Measurements from ENCODE around the gene FBXL7. TPM values are rescaled to one million over a fixed set of nuclear protein-coding genes. Genes with fewer than 3 reads are reported as not detected.

Gene FBXL7
- total and polyA plus RNA-seq, 2 of the 8 experiments (the other 6 are each of a cell fraction or from before 2014, with no cell fraction given): 17.7 to 17.8 TPM

- Histone ChIP-seq H4K8ac (ENCODE audit: extremely low read depth, insufficient read depth, low read length) (no peak overlapping the region), H3K4ac (replicated peaks; ENCODE audit: insufficient read length, low read depth, low read length) (no peak overlapping the region), H2BK5ac (ENCODE audit: low read depth, low read length) (no peak overlapping the region), H3K79me1 (ENCODE audit: low read depth, low read length) (peaks cover 4% of the 10 kb centered on the region; the same call in 1 of the 2 replicates), H2BK120ac (replicated peaks; ENCODE audit: low read depth, low read length) (no peak overlapping the region), H3K27me3 (replicated peaks in 1 of 4; ENCODE audit: control insufficient read depth in 3 of 4, extremely low read depth in 1 of 4, insufficient read depth in 3 of 4, low read length in 3 of 4) (no peaks in the 10 kb centered on the region), H3K56ac (replicated peaks; ENCODE audit: insufficient read length, low read depth, low read length) (no peak overlapping the region), H3K9ac (replicated peaks in 1 of 4; ENCODE audit: extremely low read depth in 1 of 4, low read depth in 3 of 4, low read length in 3 of 4) (no peak overlapping the region), H3K9me3 (ENCODE audit: insufficient read depth in 2 of 2, low read depth in 1 of 2, low read length in 1 of 2) (no peaks in the 10 kb centered on the region), H3K4me1 (replicated peaks in 1 of 4; ENCODE audit: control insufficient read depth in 3 of 4, insufficient read depth in 4 of 4, low read length in 3 of 4) (peaks cover 1 to 13% (median 10%) of the 10 kb centered on the region in 4 experiments; a peak in 4 of 7 replicates), H4K91ac (replicated peaks; ENCODE audit: insufficient read length, low read length) (no peak overlapping the region), H2AFZ (ENCODE audit: low read length) (no peak overlapping the region), H3K14ac (ENCODE audit: insufficient read length) (no peak overlapping the region), H3K36me3 (ENCODE audit: control insufficient read depth in 2 of 4, insufficient read depth in 4 of 4, low read length in 3 of 4) (no peaks in the 10 kb centered on the region), H3K4me3 (ENCODE audit: extremely low read depth in 1 of 4, insufficient read depth in 2 of 4, low read depth in 3 of 4, low read length in 4 of 4) (no peak overlapping the region), H2BK12ac (ENCODE audit: low read depth, low read length) (no peak overlapping the region), H3K23ac (ENCODE audit: insufficient read length) (no peak overlapping the region), H3K18ac (ENCODE audit: extremely low read depth, low read length) (no peak overlapping the region), H3K4me2 (ENCODE audit: insufficient read depth in 1 of 2, low read depth in 2 of 2, low read length in 2 of 2) (no peak overlapping the region), H4K20me1 (replicated peaks in 1 of 2; ENCODE audit: control insufficient read depth in 1 of 2, insufficient read depth in 2 of 2, low read length in 2 of 2) (peaks cover 0 to 2% of the 10 kb centered on the region in 2 experiments), H3K79me2 (ENCODE audit: control insufficient read depth in 1 of 2, insufficient read depth in 2 of 2, low read length in 2 of 2) (peaks cover 0 to 10% of the 10 kb centered on the region in 2 experiments; a peak in 2 of 4 replicates), H3K27ac (ENCODE audit: low read depth, low read length) (no peak overlapping the region), H2BK15ac (ENCODE audit: low read length) (no peak overlapping the region), H2BK20ac (ENCODE audit: low read length) (no peak overlapping the region), H3K23me2 (ENCODE audit: low read depth, low read length) (0 out of 2 replicates have a peak, but pooled peaks cover 2% of the 10 kb centered on the region), H4K5ac (ENCODE audit: insufficient read length, low read depth, low read length) (no peak overlapping the region), H2AK5ac (ENCODE audit: low read depth, low read length) (no peak overlapping the region)
- DNase-seq (ENCODE audit: low read depth in 1 of 2, low spot score in 2 of 2) (no peak), FAIRE-seq (no peak)
- no peak for TF ChIP-seq SIN3A (conservative IDR thresholded peaks at IDR 0.05 in 1 of 2, IDR thresholded peaks at IDR 0.05 in 1 of 2; ENCODE audit: low read depth in 1 of 2, low read length in 2 of 2)
- TF ChIP-seq RAD21 (IDR thresholded peaks at IDR 0.05 in 1 of 2, conservative IDR thresholded peaks at IDR 0.05 in 1 of 2; ENCODE audit: low read depth in 2 of 2, low read length in 2 of 2): no peak
- TF ChIP-seq RXRA (IDR thresholded peaks at IDR 0.05; ENCODE audit: insufficient read depth, low read depth, low read length): no peak
- TF ChIP-seq ASH2L (IDR thresholded peaks at IDR 0.05; ENCODE audit: low read length): no peak
- no peak for TF ChIP-seq YY1 (IDR thresholded peaks at IDR 0.05; ENCODE audit: low read depth, low read length)
- no peak for TF ChIP-seq TAF7 (optimal IDR thresholded peaks at IDR 0.05; ENCODE audit: borderline replicate concordance, low read depth, low read length)
- no peak for TF ChIP-seq NANOG (IDR thresholded peaks at IDR 0.05; ENCODE audit: insufficient read depth, low read depth, low read length, poor library complexity, severe bottlenecking)
- TF ChIP-seq TBP (IDR thresholded peaks at IDR 0.05; ENCODE audit: low read depth, low read length): no peak
- TF ChIP-seq SUZ12 (IDR thresholded peaks at IDR 0.05; ENCODE audit: low read length): no peak
- no peak for TF ChIP-seq SRF (IDR thresholded peaks at IDR 0.05; ENCODE audit: low read depth, low read length)
- no peak for TF ChIP-seq SIRT6 (IDR thresholded peaks at IDR 0.05; ENCODE audit: low read length)
- TF ChIP-seq CREB1 (IDR thresholded peaks at IDR 0.05): no peak
- ChIA-PET POLR2A (ENCODE audit: partially characterized antibody) (no interaction called here), CTCF (ENCODE audit: partially characterized antibody) (interaction anchor here (0.6 to 3.7 kb wide), 17 partner anchors 11 to 1359 kb away, joined by 3 to 39 read pairs (median 4); no protein-coding TSS in a partner anchor)
- 91% methylated on average over 1 of the region's 1 CpG; no CpG with 5 or more reads in 1 of the 2 experiments for WGBS, 2 experiments (ENCODE audit: extremely low coverage in 1 of 2, insufficient coverage in 1 of 2, insufficient read length in 1 of 2, insufficient replicate concordance in 2 of 2, low coverage in 1 of 2, low lambda C conversion rate in 2 of 2, missing lambda C conversion rate in 1 of 2)
These were observed 97.8 kb downstream of the FBXL7 start for GRCh38 chr5:15597804-15598203.

All from H1 (cell line).